ENCODE measurements around the gene RNLS. TPM values are rescaled to one million over a fixed set of nuclear protein-coding genes. Genes with fewer than 3 reads are reported as not detected.

RNLS gene
- total RNA-seq, 1 experiment from 2014 or later = 8.7 TPM

GRCh38 chr10:88522715-88523114, 60.4 kb downstream of the RNLS start:
- ATAC-seq (no peak), DNase-seq (ENCODE audit: low spot score) (no peak)
- no peak overlapping the region for H3K27ac Mint-ChIP-seq
- H3K4me1 Mint-ChIP-seq = peaks cover 41% of the 10 kb centered on the region
- CTCF ChIA-PET = interaction anchor here (1.2 to 1.5 kb wide), 2 partner anchors 50 to 60 kb away, joined by 3 to 6 read pairs; partner anchors contain the start of gene RNLS
- H3K9me3 Mint-ChIP-seq = no peaks in the 10 kb centered on the region
- H3K4me3 Mint-ChIP-seq = no peak overlapping the region
- TF ChIP-seq TEAD4 (CRISPR knock-in tag; IDR thresholded peaks at IDR 0.05) (no peak), ZNF121 (CRISPR knock-in tag; IDR thresholded peaks at IDR 0.05) (no peak), NR3C1 (CRISPR knock-in tag; conservative IDR thresholded peaks at IDR 0.05; ENCODE audit: low read depth) (no peak), ZBTB43 (CRISPR knock-in tag; IDR thresholded peaks at IDR 0.05) (no peak), ELF4 (CRISPR knock-in tag; IDR thresholded peaks at IDR 0.05; ENCODE audit: low read depth) (no peak), NR1H2 (CRISPR knock-in tag; IDR thresholded peaks at IDR 0.05) (no peak)
- TF ChIP-seq, protein P1, sequence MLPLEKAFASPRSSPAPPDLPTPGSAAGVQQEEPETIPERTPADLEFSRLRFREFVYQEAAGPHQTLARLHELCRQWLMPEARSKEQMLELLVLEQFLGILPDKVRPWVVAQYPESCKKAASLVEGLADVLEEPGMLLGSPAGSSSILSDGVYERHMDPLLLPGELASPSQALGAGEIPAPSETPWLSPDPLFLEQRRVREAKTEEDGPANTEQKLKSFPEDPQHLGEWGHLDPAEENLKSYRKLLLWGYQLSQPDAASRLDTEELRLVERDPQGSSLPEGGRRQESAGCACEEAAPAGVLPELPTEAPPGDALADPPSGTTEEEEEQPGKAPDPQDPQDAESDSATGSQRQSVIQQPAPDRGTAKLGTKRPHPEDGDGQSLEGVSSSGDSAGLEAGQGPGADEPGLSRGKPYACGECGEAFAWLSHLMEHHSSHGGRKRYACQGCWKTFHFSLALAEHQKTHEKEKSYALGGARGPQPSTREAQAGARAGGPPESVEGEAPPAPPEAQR (CRISPR knock-in tag; IDR thresholded peaks at IDR 0.05) = no peak
- TF ChIP-seq, protein P2, sequence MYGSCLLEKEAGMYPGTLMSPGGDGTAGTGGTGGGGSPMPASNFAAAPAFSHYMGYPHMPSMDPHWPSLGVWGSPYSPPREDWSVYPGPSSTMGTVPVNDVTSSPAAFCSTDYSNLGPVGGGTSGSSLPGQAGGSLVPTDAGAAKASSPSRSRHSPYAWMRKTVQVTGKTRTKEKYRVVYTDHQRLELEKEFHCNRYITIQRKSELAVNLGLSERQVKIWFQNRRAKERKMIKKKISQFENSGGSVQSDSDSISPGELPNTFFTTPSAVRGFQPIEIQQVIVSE (CRISPR knock-in tag; IDR thresholded peaks at IDR 0.05; ENCODE audit: borderline replicate concordance) = no peak
- TF ChIP-seq, protein P3, sequence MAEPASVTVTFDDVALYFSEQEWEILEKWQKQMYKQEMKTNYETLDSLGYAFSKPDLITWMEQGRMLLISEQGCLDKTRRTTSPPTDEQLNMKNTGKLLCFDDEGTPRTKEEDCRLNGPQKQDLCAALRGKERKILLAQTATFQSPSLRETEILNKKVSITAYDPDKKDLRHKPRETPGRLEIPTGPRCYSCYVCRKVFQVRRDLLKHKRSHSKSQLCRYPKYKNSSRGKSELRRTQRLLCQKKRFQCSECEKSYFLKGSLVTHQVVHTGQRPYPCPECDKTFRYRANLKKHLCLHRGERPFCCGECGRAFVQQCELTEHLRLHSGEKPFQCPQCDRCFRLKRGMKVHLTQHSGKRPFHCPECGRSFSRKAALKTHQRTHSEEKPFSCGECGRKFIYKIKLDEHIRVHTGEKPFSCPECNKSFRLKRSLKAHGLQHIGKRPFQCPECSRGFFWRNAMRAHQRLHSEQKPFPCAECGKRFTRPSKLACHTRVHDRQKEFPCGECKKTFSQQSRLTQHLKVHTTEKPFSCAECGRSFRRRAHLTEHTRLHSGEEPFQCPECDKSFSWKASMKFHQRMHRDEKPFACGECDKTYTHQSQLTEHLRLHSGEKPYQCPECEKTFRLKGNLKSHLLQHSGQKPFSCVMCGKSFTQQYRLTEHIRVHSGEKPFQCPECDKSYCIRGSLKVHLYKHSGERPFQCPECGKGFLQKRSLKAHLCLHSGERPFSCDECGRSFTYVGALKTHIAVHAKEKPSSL (CRISPR knock-in tag; conservative IDR thresholded peaks at IDR 0.05) = no peak
- H3K36me3 Mint-ChIP-seq = no peaks in the 10 kb centered on the region
- H3K27me3 Mint-ChIP-seq (ENCODE audit: low read depth) = no peaks in the 10 kb centered on the region
- POLR2A ChIA-PET = no interaction called here

GRCh38 chr10:88521791-88522190, 61.3 kb downstream of the RNLS start:
- H3K27me3 Mint-ChIP-seq (ENCODE audit: low read depth) = no peaks in the 10 kb centered on the region
- H3K4me1 Mint-ChIP-seq = peaks cover 34% of the 10 kb centered on the region
- no peaks in the 10 kb centered on the region for H3K36me3 Mint-ChIP-seq
- POLR2A ChIA-PET = no interaction called here
- DNase-seq (ENCODE audit: low spot score) (no peak), ATAC-seq (no peak)
- no peaks in the 10 kb centered on the region for H3K9me3 Mint-ChIP-seq
- CTCF ChIA-PET = no interaction called here
- no peak overlapping the region for H3K27ac Mint-ChIP-seq
- no peak overlapping the region for H3K4me3 Mint-ChIP-seq
- TF ChIP-seq SOX15 (CRISPR knock-in tag; IDR thresholded peaks at IDR 0.05) (no peak), ZNF138 (CRISPR knock-in tag; conservative IDR thresholded peaks at IDR 0.05) (no peak), CREB1 (CRISPR knock-in tag; IDR thresholded peaks at IDR 0.05) (no peak), ZNF423 (CRISPR knock-in tag; IDR thresholded peaks at IDR 0.05) (no peak), MYBL2 (CRISPR knock-in tag; IDR thresholded peaks at IDR 0.05) (no peak), ZNF671 (CRISPR knock-in tag; IDR thresholded peaks at IDR 0.05) (no peak), ZNF396 (CRISPR knock-in tag; IDR thresholded peaks at IDR 0.05; ENCODE audit: borderline replicate concordance) (no peak), KAT7 (CRISPR knock-in tag; IDR thresholded peaks at IDR 0.05; ENCODE audit: borderline replicate concordance) (no peak)
- TF ChIP-seq, protein P4, sequence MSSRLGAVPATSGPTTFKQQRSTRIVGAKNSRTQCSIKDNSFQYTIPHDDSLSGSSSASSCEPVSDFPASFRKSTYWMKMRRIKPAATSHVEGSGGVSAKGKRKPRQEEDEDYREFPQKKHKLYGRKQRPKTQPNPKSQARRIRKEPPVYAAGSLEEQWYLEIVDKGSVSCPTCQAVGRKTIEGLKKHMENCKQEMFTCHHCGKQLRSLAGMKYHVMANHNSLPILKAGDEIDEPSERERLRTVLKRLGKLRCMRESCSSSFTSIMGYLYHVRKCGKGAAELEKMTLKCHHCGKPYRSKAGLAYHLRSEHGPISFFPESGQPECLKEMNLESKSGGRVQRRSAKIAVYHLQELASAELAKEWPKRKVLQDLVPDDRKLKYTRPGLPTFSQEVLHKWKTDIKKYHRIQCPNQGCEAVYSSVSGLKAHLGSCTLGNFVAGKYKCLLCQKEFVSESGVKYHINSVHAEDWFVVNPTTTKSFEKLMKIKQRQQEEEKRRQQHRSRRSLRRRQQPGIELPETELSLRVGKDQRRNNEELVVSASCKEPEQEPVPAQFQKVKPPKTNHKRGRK (CRISPR knock-in tag; IDR thresholded peaks at IDR 0.05; ENCODE audit: borderline replicate concordance) = no peak
- TF ChIP-seq, protein P5, sequence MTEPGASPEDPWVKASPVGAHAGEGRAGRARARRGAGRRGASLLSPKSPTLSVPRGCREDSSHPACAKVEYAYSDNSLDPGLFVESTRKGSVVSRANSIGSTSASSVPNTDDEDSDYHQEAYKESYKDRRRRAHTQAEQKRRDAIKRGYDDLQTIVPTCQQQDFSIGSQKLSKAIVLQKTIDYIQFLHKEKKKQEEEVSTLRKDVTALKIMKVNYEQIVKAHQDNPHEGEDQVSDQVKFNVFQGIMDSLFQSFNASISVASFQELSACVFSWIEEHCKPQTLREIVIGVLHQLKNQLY (CRISPR knock-in tag; IDR thresholded peaks at IDR 0.05) = no peak

Measured in WTC11 (cell line).